IPS DF 19.7 (cell line): ENCODE results near the gene ZNF480.
"Not testable (repeated sequence)": the region's sequence is repeated elsewhere in the genome, so short reads cannot be mapped to it uniquely, and the experiment has no call there.

Experiments
- DNase-seq: peaks from one replicate; pipeline ENCODE4 v3.0.0-alpha.2; 2013; ENCODE audit warnings: low read depth, low spot score

The ZNF480 gene

GRCh38 chr19:52296773-52297600, at the start of gene ZNF480:
Gene ZNF480, plus strand, starts transcription at chr19:52297169. Its CDS starts 3,244 bp downstream, at chr19:52300413.
- DNase-seq: peak; percentile 56

GRCh38 chr19:52248241-52248640, 48.7 kb upstream of the ZNF480 start:
- no peak for DNase-seq

GRCh38 chr19:52258426-52258825, 38.5 kb upstream of the ZNF480 start:
- DNase-seq: no peak

GRCh38 chr19:52265556-52265955, 31.4 kb upstream of the ZNF480 start:
- DNase-seq: not testable (repeated sequence)

- peak; percentile 86 for DNase-seq
Measured at GRCh38 chr19:52269338-52270261, 27.4 kb upstream of the ZNF480 start, which contains the start of gene ZNF766. Gene ZNF766, plus strand, starts transcription at chr19:52269587. Its CDS starts 27 bp downstream, at chr19:52269614.

GRCh38 chr19:52270266-52270885, 26.6 kb upstream of the ZNF480 start:
- DNase-seq: no peak

- DNase-seq: no peak
Measured at GRCh38 chr19:52273301-52273700, 23.7 kb upstream of the ZNF480 start.

GRCh38 chr19:52274191-52274590, 22.8 kb upstream of the ZNF480 start:
- DNase-seq: no peak

- DNase-seq: no peak
Measured at GRCh38 chr19:52275988-52276387, 21.0 kb upstream of the ZNF480 start.

- DNase-seq: no peak
Measured at GRCh38 chr19:52277471-52277870, 19.5 kb upstream of the ZNF480 start.

- no peak for DNase-seq
Measured at GRCh38 chr19:52286256-52286655, 10.7 kb upstream of the ZNF480 start.

- no peak for DNase-seq
Measured at GRCh38 chr19:52291781-52292180, 5.2 kb upstream of the ZNF480 start.

- DNase-seq: not testable (repeated sequence)
Measured at GRCh38 chr19:52292946-52293345, 4.0 kb upstream of the ZNF480 start.

GRCh38 chr19:52296400-52296772, 583 bp upstream of the ZNF480 start:
- DNase-seq: no peak

GRCh38 chr19:52297601-52298364, 814 bp downstream of the ZNF480 start:
- DNase-seq: no peak

- DNase-seq: no peak
Measured at GRCh38 chr19:52307275-52307674, 10.3 kb downstream of the ZNF480 start.

GRCh38 chr19:52322429-52322828, 25.5 kb downstream of the ZNF480 start:
- DNase-seq: no peak

GRCh38 chr19:52331757-52332156, 34.8 kb downstream of the ZNF480 start:
- DNase-seq: no peak

- DNase-seq: no peak
Measured at GRCh38 chr19:52335768-52336116, 38.8 kb downstream of the ZNF480 start.

GRCh38 chr19:52336117-52336790, 39.3 kb downstream of the ZNF480 start, which contains the start of gene ZNF610:
Gene ZNF610, plus strand, starts transcription at chr19:52336243. Its CDS starts 12,930 bp downstream, at chr19:52349173.
- peak; percentile 30 for DNase-seq
